ENCODE measurements around the gene MIR17HG.

The MIR17HG gene

GRCh38 chr13:91353494-91353893 is 6.0 kb downstream of the MIR17HG start:
- DNase-seq: no peak
- Mint-ChIP-seq H3K27me3 (no peaks in the 10 kb centered on the region), H3K27ac (peak overlapping the region; percentile 83), H3K4me3 (peak overlapping the region; percentile 99), H3K4me1 (ENCODE audit: low read depth) (peaks cover 65% of the 10 kb centered on the region), H3K9me3 (no peaks in the 10 kb centered on the region), H3K36me3 (ENCODE audit: low read depth) (peaks cover 95% of the 10 kb centered on the region)

- H3K36me3 Mint-ChIP-seq (ENCODE audit: low read depth): peaks cover 83% of the 10 kb centered on the region
- H3K27ac Mint-ChIP-seq: peak overlapping the region; percentile 66
- H3K4me1 Mint-ChIP-seq (ENCODE audit: low read depth): peaks cover 65% of the 10 kb centered on the region
- no peaks in the 10 kb centered on the region for H3K9me3 Mint-ChIP-seq
- H3K4me3 Mint-ChIP-seq: peak overlapping the region; percentile 12
- no peak for DNase-seq
- H3K27me3 Mint-ChIP-seq: no peaks in the 10 kb centered on the region
These were observed 7.8 kb downstream of the MIR17HG start for GRCh38 chr13:91355099-91355825.

GRCh38 chr13:91355826-91356710 is 8.6 kb downstream of the MIR17HG start:
- Mint-ChIP-seq H3K27me3 (no peaks in the 10 kb centered on the region), H3K36me3 (ENCODE audit: low read depth) (peaks cover 81% of the 10 kb centered on the region), H3K4me3 (no peak overlapping the region), H3K27ac (peak overlapping the region; percentile 30), H3K9me3 (no peaks in the 10 kb centered on the region), H3K4me1 (ENCODE audit: low read depth) (peaks cover 60% of the 10 kb centered on the region)
- DNase-seq: no peak

GRCh38 chr13:91356919-91357612 is 9.6 kb downstream of the MIR17HG start:
- H3K9me3 Mint-ChIP-seq: no peaks in the 10 kb centered on the region
- H3K4me3 Mint-ChIP-seq: no peak overlapping the region
- H3K36me3 Mint-ChIP-seq (ENCODE audit: low read depth): peaks cover 78% of the 10 kb centered on the region
- no peak for DNase-seq
- peaks cover 50% of the 10 kb centered on the region for H3K4me1 Mint-ChIP-seq (ENCODE audit: low read depth)
- H3K27me3 Mint-ChIP-seq: no peaks in the 10 kb centered on the region
- H3K27ac Mint-ChIP-seq: peak overlapping the region; percentile 51

GRCh38 chr13:91357613-91358386 is 10.3 kb downstream of the MIR17HG start:
- Mint-ChIP-seq H3K9me3 (no peaks in the 10 kb centered on the region), H3K36me3 (ENCODE audit: low read depth) (peaks cover 72% of the 10 kb centered on the region), H3K4me1 (ENCODE audit: low read depth) (peaks cover 44% of the 10 kb centered on the region), H3K27ac (peak overlapping the region; percentile 51), H3K27me3 (no peaks in the 10 kb centered on the region), H3K4me3 (no peak overlapping the region)
- no peak for DNase-seq

- H3K27ac Mint-ChIP-seq: peak overlapping the region; percentile 31
- H3K36me3 Mint-ChIP-seq (ENCODE audit: low read depth): peaks cover 67% of the 10 kb centered on the region
- H3K27me3 Mint-ChIP-seq: no peaks in the 10 kb centered on the region
- H3K4me1 Mint-ChIP-seq (ENCODE audit: low read depth): peaks cover 40% of the 10 kb centered on the region
- no peak overlapping the region for H3K4me3 Mint-ChIP-seq
- DNase-seq: no peak
- no peaks in the 10 kb centered on the region for H3K9me3 Mint-ChIP-seq
These were observed 10.9 kb downstream of the MIR17HG start for GRCh38 chr13:91358387-91358782.

GRCh38 chr13:91359111-91359510 is 11.6 kb downstream of the MIR17HG start:
- Mint-ChIP-seq H3K27ac (peak overlapping the region; percentile 38), H3K9me3 (no peaks in the 10 kb centered on the region), H3K27me3 (no peaks in the 10 kb centered on the region), H3K4me1 (ENCODE audit: low read depth) (peaks cover 34% of the 10 kb centered on the region), H3K4me3 (no peak overlapping the region), H3K36me3 (ENCODE audit: low read depth) (peaks cover 63% of the 10 kb centered on the region)
- DNase-seq: no peak

- Mint-ChIP-seq H3K27ac (peak overlapping the region; percentile 18), H3K27me3 (no peaks in the 10 kb centered on the region), H3K36me3 (ENCODE audit: low read depth) (peaks cover 58% of the 10 kb centered on the region), H3K4me3 (no peak overlapping the region), H3K4me1 (ENCODE audit: low read depth) (peaks cover 29% of the 10 kb centered on the region), H3K9me3 (no peaks in the 10 kb centered on the region)
- DNase-seq: no peak
These were observed 12.1 kb downstream of the MIR17HG start for GRCh38 chr13:91359631-91360030.

- peaks cover 51% of the 10 kb centered on the region for H3K36me3 Mint-ChIP-seq (ENCODE audit: low read depth)
- peaks cover 24% of the 10 kb centered on the region for H3K4me1 Mint-ChIP-seq (ENCODE audit: low read depth)
- DNase-seq: no peak
- H3K27ac Mint-ChIP-seq: peak overlapping the region; percentile 28
- no peaks in the 10 kb centered on the region for H3K27me3 Mint-ChIP-seq
- H3K4me3 Mint-ChIP-seq: no peak overlapping the region
- H3K9me3 Mint-ChIP-seq: no peaks in the 10 kb centered on the region
These were observed 12.8 kb downstream of the MIR17HG start for GRCh38 chr13:91360246-91360751.

- Mint-ChIP-seq H3K4me3 (no peak overlapping the region), H3K4me1 (ENCODE audit: low read depth) (peaks cover 19% of the 10 kb centered on the region), H3K27ac (no peak overlapping the region), H3K36me3 (ENCODE audit: low read depth) (peaks cover 36% of the 10 kb centered on the region), H3K9me3 (no peaks in the 10 kb centered on the region), H3K27me3 (no peaks in the 10 kb centered on the region)
- no peak for DNase-seq
These were observed 14.3 kb downstream of the MIR17HG start for GRCh38 chr13:91361755-91362271.

- H3K36me3 Mint-ChIP-seq (ENCODE audit: low read depth): peaks cover 25% of the 10 kb centered on the region
- no peak overlapping the region for H3K4me3 Mint-ChIP-seq
- peaks cover 21% of the 10 kb centered on the region for H3K4me1 Mint-ChIP-seq (ENCODE audit: low read depth)
- no peak overlapping the region for H3K27ac Mint-ChIP-seq
- H3K27me3 Mint-ChIP-seq: no peaks in the 10 kb centered on the region
- H3K9me3 Mint-ChIP-seq: no peaks in the 10 kb centered on the region
- DNase-seq: no peak
These were observed 15.4 kb downstream of the MIR17HG start for GRCh38 chr13:91362908-91363307.

GRCh38 chr13:91368101-91368500 is 20.6 kb downstream of the MIR17HG start:
- Mint-ChIP-seq H3K9me3 (no peaks in the 10 kb centered on the region), H3K27me3 (peaks cover 4% of the 10 kb centered on the region), H3K4me3 (peak overlapping the region; percentile 14), H3K36me3 (ENCODE audit: low read depth) (peaks cover 4% of the 10 kb centered on the region), H3K27ac (peak overlapping the region; percentile 78), H3K4me1 (ENCODE audit: low read depth) (peaks cover 38% of the 10 kb centered on the region)
- no peak for DNase-seq

- peak overlapping the region; percentile 78 for H3K27ac Mint-ChIP-seq
- no peaks in the 10 kb centered on the region for H3K9me3 Mint-ChIP-seq
- peak overlapping the region; percentile 63 for H3K4me3 Mint-ChIP-seq
- H3K4me1 Mint-ChIP-seq (ENCODE audit: low read depth): peaks cover 38% of the 10 kb centered on the region
- DNase-seq: no peak
- no peaks in the 10 kb centered on the region for H3K36me3 Mint-ChIP-seq (ENCODE audit: low read depth)
- H3K27me3 Mint-ChIP-seq: peaks cover 5% of the 10 kb centered on the region
These were observed 21.4 kb downstream of the MIR17HG start for GRCh38 chr13:91368676-91369440.
